Left ventricle myocardium inferior (tissue), 1 donor: ENCODE data around the gene RREB1. TPM values are rescaled to one million over a fixed set of nuclear protein-coding genes. Genes with fewer than 3 reads are reported as not detected.

Source experiments
- DNase-seq: peaks from one replicate; pipeline ENCODE4 v3.0.0-alpha.2; 2020
- H3K27ac ChIP-seq: fragments of 200-600 bp; replicated peaks from 2 replicates; pipeline ENCODE4 v1.8.0; 2021
- H3K27me3 ChIP-seq: fragments of 200-600 bp; 2 replicates; pipeline ENCODE4 v1.8.0; 2021; ENCODE audit warnings: low read depth
- H3K36me3 ChIP-seq: fragments of 200-600 bp; 2 replicates; pipeline ENCODE4 v1.8.0; 2021
- H3K4me1 ChIP-seq: fragments of 200-600 bp; 2 replicates; pipeline ENCODE4 v1.8.0; 2021
- H3K4me3 ChIP-seq: fragments of 200-600 bp; 2 replicates; pipeline ENCODE4 v1.8.0; 2021; ENCODE audit warnings: mild to moderate bottlenecking, moderate library complexity
- H3K9me3 ChIP-seq: fragments of 200-600 bp; replicated peaks from 2 replicates; pipeline ENCODE4 v1.8.0; 2021
- CTCF ChIP-seq: fragments of 200-600 bp; IDR thresholded peaks from 2 replicates; pipeline ENCODE4 v1.8.0; 2021; ENCODE audit warnings: antibody characterized with exemption, mild to moderate bottlenecking, borderline replicate concordance
- intact Hi-C: fragments of 100-400 bp; cut with micrococcal nuclease; formaldehyde crosslinking; loops from one replicate; pipeline ENCODE4 v1.11.0; 2022
- total RNA-seq: library from RNA; stranded (reverse); fragmentation: NEBNext Ultra II Directional; extraction: Animal tissue kit (Norgen Biotek cat#: 25700); gene quantifications from one replicate; pipeline ENCODE4 v1.2.1, GENCODE V29; 2021
- donor health status: DM: no; HTN: yes; CAD: no; lungs with severe emphysema.

RREB1 gene
- total RNA-seq, 1 donor from 2014 or later = 33.3 TPM

DNA sequence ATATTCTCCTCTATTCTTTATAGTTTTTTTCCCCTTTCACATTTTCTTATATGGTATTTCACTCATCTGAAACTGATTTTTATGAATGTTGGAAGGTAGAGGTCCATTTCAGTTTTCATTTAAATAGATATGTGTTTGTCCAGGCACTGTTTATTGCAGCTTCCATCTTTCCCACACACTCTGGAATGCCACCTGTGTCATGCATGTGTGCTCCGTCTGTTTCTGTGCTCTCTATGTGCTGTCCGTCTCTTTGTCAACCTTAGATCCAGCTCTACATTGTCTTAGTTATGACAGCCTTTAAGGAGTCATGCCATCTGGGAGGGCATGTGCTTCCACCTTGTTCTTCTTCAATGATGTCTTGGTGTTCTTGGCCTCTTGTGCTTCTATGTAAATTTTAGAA lies 36.4 kb upstream of the RREB1 start:
- no peak for TF ChIP-seq CTCF
- Histone ChIP-seq H3K4me1 (no peaks in the 10 kb centered on the region), H3K27me3 (no peaks in the 10 kb centered on the region), H3K9me3 (no peaks in the 10 kb centered on the region), H3K36me3 (no peaks in the 10 kb centered on the region), H3K4me3 (no peak overlapping the region), H3K27ac (no peak overlapping the region)
- DNase-seq = no peak
- intact Hi-C loops = no loop called here

- no peak for TF ChIP-seq CTCF
- H3K27me3 ChIP-seq = no peaks in the 10 kb centered on the region
- H3K4me3 ChIP-seq = no peak overlapping the region
- no peaks in the 10 kb centered on the region for H3K36me3 ChIP-seq
- no peaks in the 10 kb centered on the region for H3K9me3 ChIP-seq
- H3K4me1 ChIP-seq = no peaks in the 10 kb centered on the region
- no peak for DNase-seq
- intact Hi-C loops = no loop called here
- no peak overlapping the region for H3K27ac ChIP-seq
These were observed 34.5 kb upstream of the RREB1 start for GRCh38 chr6:7073082-7073820.

DNA sequence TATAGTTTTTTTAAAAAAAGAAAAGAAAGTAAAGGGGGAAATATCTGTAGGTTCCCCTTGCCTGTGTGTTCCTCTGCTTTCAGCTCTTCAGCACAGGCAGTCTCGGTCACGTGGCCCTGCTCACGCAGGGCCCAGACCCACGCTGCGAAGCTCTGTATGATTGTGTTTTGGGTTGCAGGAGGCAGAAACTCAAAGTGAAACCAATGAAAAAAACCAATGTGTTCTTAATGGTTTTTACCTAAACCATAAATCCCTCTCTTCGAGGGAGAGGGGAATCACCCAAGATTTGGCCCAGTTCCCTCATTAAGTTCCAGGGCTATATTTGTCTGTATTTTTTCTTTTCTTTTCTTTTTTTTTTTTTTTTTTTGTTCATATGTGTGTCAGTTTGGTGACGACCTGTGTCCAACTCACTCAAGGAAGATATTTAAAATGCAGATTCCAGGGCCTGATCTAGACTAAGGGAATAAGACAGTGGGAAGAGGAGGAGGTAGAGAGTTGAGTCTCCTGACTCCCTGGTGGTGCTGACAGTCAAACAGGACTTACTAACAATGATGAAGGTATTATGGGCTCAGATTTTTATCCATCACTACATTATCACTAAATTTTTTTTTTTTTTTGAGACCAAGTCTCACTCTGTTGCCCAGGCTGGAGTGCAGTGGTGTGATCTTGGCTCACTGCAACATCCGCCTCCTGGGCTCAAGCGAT lies 33.8 kb upstream of the RREB1 start:
- DNase-seq = no peak
- Histone ChIP-seq H3K4me3 (no peak overlapping the region), H3K36me3 (no peaks in the 10 kb centered on the region), H3K27ac (no peak overlapping the region), H3K9me3 (no peaks in the 10 kb centered on the region), H3K27me3 (no peaks in the 10 kb centered on the region), H3K4me1 (no peaks in the 10 kb centered on the region)
- intact Hi-C loops = no loop called here
- no peak for TF ChIP-seq CTCF

GRCh38 chr6:7074870-7075269 lies 32.9 kb upstream of the RREB1 start:
- no peak for DNase-seq
- Histone ChIP-seq H3K4me3 (no peak overlapping the region), H3K27me3 (no peaks in the 10 kb centered on the region), H3K9me3 (no peaks in the 10 kb centered on the region), H3K36me3 (no peaks in the 10 kb centered on the region), H3K27ac (no peak overlapping the region), H3K4me1 (no peaks in the 10 kb centered on the region)
- TF ChIP-seq CTCF = no peak
- intact Hi-C loops = no loop called here

- Histone ChIP-seq H3K27ac (no peak overlapping the region), H3K27me3 (no peaks in the 10 kb centered on the region), H3K4me3 (no peak overlapping the region), H3K36me3 (no peaks in the 10 kb centered on the region), H3K9me3 (no peaks in the 10 kb centered on the region), H3K4me1 (no peaks in the 10 kb centered on the region)
- DNase-seq = no peak
- no peak for TF ChIP-seq CTCF
- intact Hi-C loops = no loop called here
These were observed 32.3 kb upstream of the RREB1 start for GRCh38 chr6:7075341-7076000.
